ENCODE data around the gene PRADC1.
"Not testable (repeated sequence)": the region's sequence is repeated elsewhere in the genome, so short reads cannot be mapped to it uniquely, and the experiment has no call there.

PRADC1 gene

DNA sequence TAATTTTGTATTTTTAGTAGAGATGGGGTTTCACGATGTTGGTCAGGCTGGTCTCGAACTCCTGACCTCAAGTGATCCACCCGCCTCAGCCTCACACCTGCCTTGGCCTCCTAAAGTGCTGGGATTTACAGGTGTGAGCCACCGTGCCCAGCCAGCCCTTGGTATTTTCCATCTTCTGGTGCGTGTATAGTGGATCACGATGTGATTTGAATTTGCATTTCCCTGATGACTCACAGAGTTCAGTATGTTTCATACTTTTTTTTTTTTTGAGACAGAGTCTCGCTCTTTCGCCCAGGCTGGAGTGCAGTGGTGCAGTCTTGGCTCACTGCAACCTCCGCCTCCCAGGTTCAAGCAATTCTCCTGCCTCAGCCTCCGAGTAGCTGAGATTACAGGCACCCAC lies 32.8 kb downstream of the PRADC1 start:
- not testable (repeated sequence) for DNase-seq

DNA sequence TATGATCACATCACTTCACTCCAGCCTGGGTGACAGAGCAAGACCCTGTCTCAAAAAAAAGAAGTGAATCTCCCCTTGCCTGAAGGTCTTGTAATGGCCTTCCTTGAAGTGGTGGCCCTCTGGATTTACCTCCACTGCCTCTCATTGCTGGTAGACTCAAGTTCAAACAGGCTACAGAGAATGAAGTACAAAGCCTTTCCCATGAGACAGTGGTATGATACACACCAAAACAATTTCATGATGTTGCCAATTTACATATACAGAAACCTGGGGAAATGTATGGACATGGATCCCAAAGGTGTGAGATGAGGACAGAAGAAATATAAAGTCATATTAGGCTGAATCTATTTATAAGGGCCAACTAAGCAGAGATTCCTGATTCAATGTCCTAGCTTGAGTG lies 35.5 kb downstream of the PRADC1 start:
- no peak for DNase-seq

DNA sequence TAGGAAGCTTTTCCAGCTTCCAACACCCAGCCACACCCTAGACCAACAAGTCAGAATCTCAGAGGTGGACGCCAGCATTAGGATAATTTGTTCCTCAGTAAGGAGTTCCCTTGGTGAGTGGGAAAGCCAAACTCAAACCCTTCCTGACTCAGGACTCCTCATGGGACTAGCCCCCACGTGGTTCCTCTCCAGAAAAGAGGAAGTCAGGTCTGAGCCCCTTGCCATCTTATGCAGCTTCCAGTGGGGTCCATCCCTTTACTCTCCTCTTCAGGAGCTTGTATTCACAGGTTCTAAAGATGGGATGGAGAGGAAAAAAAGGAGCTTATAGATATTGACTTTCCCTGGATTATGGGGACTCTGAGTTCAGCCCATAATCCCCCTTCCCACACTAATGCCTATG lies 45.5 kb downstream of the PRADC1 start:
- DNase-seq = no peak

DNA sequence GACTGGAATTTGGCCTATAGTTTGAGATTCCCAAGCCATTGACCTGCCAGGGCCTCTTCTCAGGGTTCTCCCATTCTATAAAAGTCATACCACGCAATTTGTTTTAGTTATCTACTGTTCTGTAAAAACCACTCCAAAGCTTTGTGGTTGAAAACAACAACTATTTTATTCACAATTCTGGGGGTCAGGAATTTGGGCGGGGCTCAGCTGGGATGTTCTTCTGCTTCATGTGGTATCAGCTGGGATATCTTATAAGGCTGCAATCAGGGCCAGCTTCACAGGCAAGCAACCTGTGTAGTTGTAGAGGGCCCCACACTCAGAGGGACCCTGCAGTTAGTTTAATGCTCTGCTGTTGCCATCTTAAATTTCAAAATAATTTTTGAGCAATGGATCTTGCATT lies 47.1 kb downstream of the PRADC1 start:
- no peak for DNase-seq
